Sigmoid colon (tissue), 7 donors: ENCODE measurements around the gene GALNT13. TPM values are rescaled to one million over a fixed set of nuclear protein-coding genes. Genes with fewer than 3 reads are reported as not detected.

Experiments
- DNase-seq: peaks from one replicate; pipeline ENCODE4 v3.0.0-alpha.2; 2019
- H3K27ac ChIP-seq, 4 donors: fragments of 200-600 bp; sonication (generic); one replicate each; pipeline ENCODE4 v1.5.1; 2016 to 2019; ENCODE audit warnings: mild to moderate bottlenecking in 1 of 4
- H3K27me3 ChIP-seq, 3 donors: fragments of 200-600 bp; sonication (generic); one replicate each; pipeline ENCODE4 v1.5.1; 2019; ENCODE audit warnings: mild to moderate bottlenecking in 1 of 3
- H3K36me3 ChIP-seq, 4 donors: fragments of 200-600 bp; sonication (generic); one replicate each; pipeline ENCODE4 v1.5.1; 2016 to 2019
- H3K4me1 ChIP-seq, 4 donors: fragments of 200-600 bp; sonication (generic); one replicate each; pipeline ENCODE4 v1.5.1; 2017 to 2019
- H3K4me3 ChIP-seq, 4 donors: fragments of 200-600 bp; sonication (generic); one replicate each; pipeline ENCODE4 v1.5.1; 2017 to 2019; ENCODE audit warnings: mild to moderate bottlenecking in 2 of 4, moderate library complexity in 1 of 4
- H3K9me3 ChIP-seq, 4 donors: fragments of 200-600 bp in 3 of 4; sonication (generic) in 3 of 4; one replicate each; pipeline versions ENCODE4 v1.5.1 to v1.6.1; 2013 to 2019
- EP300 ChIP-seq, 4 donors: sonication (generic); formaldehyde crosslinking; IDR thresholded peaks; one replicate each; pipeline ENCODE4 v1.6.1; 2017; ENCODE audit warnings: antibody characterized with exemption in 4 of 4
- POLR2A ChIP-seq, 2 donors: fragments of 450-650 bp; IDR thresholded peaks; one replicate each; pipeline ENCODE4 v1.6.1; 2016; ENCODE audit warnings: antibody characterized with exemption in 2 of 2, mild to moderate bottlenecking in 2 of 2, moderate library complexity in 2 of 2
- POLR2AphosphoS5 ChIP-seq, 4 donors: sonication (generic); formaldehyde crosslinking; IDR thresholded peaks; one replicate each; pipeline ENCODE4 v1.6.1; 2017; ENCODE audit warnings: antibody characterized with exemption in 4 of 4
- WGBS, 2 donors: extraction: QIAGEN DNeasy Blood & Tissue Kit; methylation state at CpG; one replicate each; pipeline ENCODE4 v1.1.7; 2013; 5-methylcytosine and 5-hydroxymethylcytosine counted together
- intact Hi-C: fragments of 100-400 bp; cut with DNase I; formaldehyde crosslinking; loops from one replicate; pipeline ENCODE4 v1.15.1; 2023
- polyA plus RNA-seq, 3 donors: library from polyadenylated mRNA; stranded (reverse); fragments of 200-250 nt; gene quantifications; one replicate each; pipeline ENCODE4 v1.2.3, GENCODE V29; 2013
- total RNA-seq, 4 donors: library from RNA; depleted of rRNA; stranded (reverse); fragments of >200 nt; gene quantifications; one replicate each; pipeline ENCODE4 v1.1.0, GENCODE V29; 2016
- TF ChIP-seq, protein P1 (sequence below), 4 experiments: fragments of 450-650 bp in 3 of 4; fragments of 200-600 bp in 1 of 4; IDR thresholded peaks; one replicate each; pipeline ENCODE4 v1.5.1; 2016 to 2019; ENCODE audit warnings: antibody characterized with exemption in 4 of 4, mild to moderate bottlenecking in 3 of 4, moderate library complexity in 2 of 4
- donor health status: healthy with polysubstance abuse.
- donor health status: Bipolar disorder and iron deficiency.
- donor health status: healthy.

GALNT13 gene
- total and polyA plus RNA-seq, 7 donors, result under 0.01 to 2.5 (median 0.82) TPM; not detected in 1

DNA sequence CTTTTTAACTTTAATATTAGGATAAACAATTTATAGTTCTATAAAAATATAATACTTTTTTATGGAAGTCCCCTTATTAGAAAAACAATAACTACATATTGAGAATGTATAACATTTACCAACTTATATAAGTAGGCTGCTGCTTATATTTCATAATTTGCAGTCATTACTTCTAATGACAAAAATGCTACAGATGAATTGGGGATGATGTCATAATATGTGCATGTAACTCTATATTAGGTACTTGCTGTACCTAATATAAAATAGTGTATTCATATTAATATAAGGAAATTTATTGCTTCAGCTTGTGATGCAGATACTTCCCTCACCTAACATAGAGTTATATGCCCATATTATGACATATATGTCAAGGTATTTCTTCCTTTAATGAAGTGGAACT, 100.7 kb downstream of the GALNT13 start:
- no peak for DNase-seq
- H3K36me3 ChIP-seq, result no peaks in the 10 kb centered on the region
- H3K9me3 ChIP-seq, result no peaks in the 10 kb centered on the region
- no peaks in the 10 kb centered on the region for H3K4me1 ChIP-seq
- no peak overlapping the region for H3K4me3 ChIP-seq
- no peak for TF ChIP-seq POLR2A (IDR thresholded peaks at IDR 0.05)
- TF ChIP-seq, protein P1, sequence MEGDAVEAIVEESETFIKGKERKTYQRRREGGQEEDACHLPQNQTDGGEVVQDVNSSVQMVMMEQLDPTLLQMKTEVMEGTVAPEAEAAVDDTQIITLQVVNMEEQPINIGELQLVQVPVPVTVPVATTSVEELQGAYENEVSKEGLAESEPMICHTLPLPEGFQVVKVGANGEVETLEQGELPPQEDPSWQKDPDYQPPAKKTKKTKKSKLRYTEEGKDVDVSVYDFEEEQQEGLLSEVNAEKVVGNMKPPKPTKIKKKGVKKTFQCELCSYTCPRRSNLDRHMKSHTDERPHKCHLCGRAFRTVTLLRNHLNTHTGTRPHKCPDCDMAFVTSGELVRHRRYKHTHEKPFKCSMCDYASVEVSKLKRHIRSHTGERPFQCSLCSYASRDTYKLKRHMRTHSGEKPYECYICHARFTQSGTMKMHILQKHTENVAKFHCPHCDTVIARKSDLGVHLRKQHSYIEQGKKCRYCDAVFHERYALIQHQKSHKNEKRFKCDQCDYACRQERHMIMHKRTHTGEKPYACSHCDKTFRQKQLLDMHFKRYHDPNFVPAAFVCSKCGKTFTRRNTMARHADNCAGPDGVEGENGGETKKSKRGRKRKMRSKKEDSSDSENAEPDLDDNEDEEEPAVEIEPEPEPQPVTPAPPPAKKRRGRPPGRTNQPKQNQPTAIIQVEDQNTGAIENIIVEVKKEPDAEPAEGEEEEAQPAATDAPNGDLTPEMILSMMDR (IDR thresholded peaks at IDR 0.05), result no peak
- TF ChIP-seq EP300 (IDR thresholded peaks at IDR 0.05), result no peak
- TF ChIP-seq POLR2AphosphoS5 (IDR thresholded peaks at IDR 0.05), result no peak
- H3K27ac ChIP-seq, result no peak overlapping the region
- intact Hi-C loops, result no loop called here
- no peaks in the 10 kb centered on the region for H3K27me3 ChIP-seq

DNA sequence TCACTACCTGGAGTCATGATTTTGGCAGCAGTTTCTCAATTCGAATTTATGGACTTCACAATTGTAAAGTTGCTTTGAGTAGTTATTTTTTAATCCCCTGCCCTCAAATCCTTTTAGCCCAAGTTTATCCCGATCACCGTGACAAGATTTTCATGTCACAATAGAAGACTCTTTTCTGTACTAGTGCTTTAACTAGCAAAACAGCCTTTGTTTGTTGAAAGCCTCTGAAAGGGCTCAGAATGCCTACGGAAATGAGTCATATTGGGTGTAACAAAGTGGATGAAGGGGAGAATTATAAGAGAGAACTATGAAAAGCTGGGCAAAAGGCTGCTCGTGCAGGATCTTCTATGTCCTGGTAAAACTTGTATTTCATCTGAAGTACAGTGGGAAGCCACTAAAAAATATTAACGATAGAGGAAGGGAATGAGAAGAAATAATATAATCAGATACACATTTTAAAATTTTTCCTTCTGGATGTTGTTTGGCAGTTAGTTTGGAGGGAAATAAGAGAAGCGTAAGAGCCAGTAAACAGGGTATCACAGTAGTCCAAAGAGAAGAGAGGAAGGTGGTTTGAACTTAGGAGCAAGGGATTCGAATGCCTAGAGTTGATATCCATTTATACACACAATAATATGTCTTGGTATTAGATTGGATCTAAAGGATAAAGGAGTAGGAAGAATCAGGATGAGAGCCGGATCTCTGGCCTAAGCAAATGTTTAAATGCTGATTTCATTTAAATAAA, 114.9 kb downstream of the GALNT13 start:
- intact Hi-C loops, result no loop called here
- no peak for DNase-seq
- no peaks in the 10 kb centered on the region for H3K36me3 ChIP-seq
- no peaks in the 10 kb centered on the region for H3K9me3 ChIP-seq
- H3K27ac ChIP-seq, result no peak overlapping the region
- TF ChIP-seq EP300 (IDR thresholded peaks at IDR 0.05), result no peak
- TF ChIP-seq, protein P1 (IDR thresholded peaks at IDR 0.05), result no peak
- no peak for TF ChIP-seq POLR2A (IDR thresholded peaks at IDR 0.05)
- no peak for TF ChIP-seq POLR2AphosphoS5 (IDR thresholded peaks at IDR 0.05)
- no peaks in the 10 kb centered on the region for H3K4me1 ChIP-seq
- no peak overlapping the region for H3K4me3 ChIP-seq
- WGBS, 2 donors, result 69 to 73% methylated on average over 9 of the region's 9 CpGs
- H3K27me3 ChIP-seq, result no peaks in the 10 kb centered on the region

GRCh38 chr2:153990771-153991170, 119.0 kb downstream of the GALNT13 start:
- H3K36me3 ChIP-seq, result no peaks in the 10 kb centered on the region
- TF ChIP-seq EP300 (IDR thresholded peaks at IDR 0.05) (no peak), POLR2A (IDR thresholded peaks at IDR 0.05) (no peak), POLR2AphosphoS5 (IDR thresholded peaks at IDR 0.05) (no peak)
- TF ChIP-seq, protein P1 (IDR thresholded peaks at IDR 0.05), result no peak

GRCh38 chr2:154013514-154013913, 141.8 kb downstream of the GALNT13 start:
- Histone ChIP-seq H3K36me3 (no peaks in the 10 kb centered on the region), H3K27ac (no peak overlapping the region), H3K4me1 (no peaks in the 10 kb centered on the region), H3K4me3 (no peak overlapping the region), H3K9me3 (peaks cover 0 to 3% (median 0%) of the 10 kb centered on the region in 4 donors), H3K27me3 (no peaks in the 10 kb centered on the region)
- no peak for DNase-seq
- WGBS, 2 donors, result 96% methylated on average over 17 of the region's 17 CpGs
- TF ChIP-seq POLR2AphosphoS5 (IDR thresholded peaks at IDR 0.05), result no peak
- TF ChIP-seq, protein P1 (IDR thresholded peaks at IDR 0.05), result no peak
- TF ChIP-seq EP300 (IDR thresholded peaks at IDR 0.05), result no peak
- TF ChIP-seq POLR2A (IDR thresholded peaks at IDR 0.05), result no peak
- intact Hi-C loops, result no loop called here

More at GRCh38 chr2:153990771-153991170, 119.0 kb downstream of the GALNT13 start:
- no peak for DNase-seq
- Histone ChIP-seq H3K4me1 (no peaks in the 10 kb centered on the region), H3K27ac (no peak overlapping the region), H3K4me3 (no peak overlapping the region), H3K27me3 (no peaks in the 10 kb centered on the region), H3K9me3 (no peaks in the 10 kb centered on the region)
- intact Hi-C loops, result no loop called here

- TF ChIP-seq, protein P1 (IDR thresholded peaks at IDR 0.05), result no peak
- intact Hi-C loops, result no loop called here
These were observed 143.5 kb downstream of the GALNT13 start for GRCh38 chr2:154015233-154015632.

More at GRCh38 chr2:154015233-154015632, 143.5 kb downstream of the GALNT13 start:
- Histone ChIP-seq H3K36me3 (no peaks in the 10 kb centered on the region), H3K4me3 (no peak overlapping the region), H3K9me3 (no peaks in the 10 kb centered on the region), H3K27me3 (no peaks in the 10 kb centered on the region), H3K4me1 (no peaks in the 10 kb centered on the region), H3K27ac (no peak overlapping the region)
- 89 to 93% methylated on average over 2 of the region's 2 CpGs for WGBS, 2 donors
- no peak for DNase-seq
